ENCODE results near the gene M6PR.
A peak's percentile ranks its signal among the peaks of the same experiment; 100 is the strongest.

M6PR gene
- total RNA-seq: 169 to 207 reads per million in 2 experiments

- DNase-seq (ENCODE audit: low read depth): peak; percentile 80
Observed at GRCh38 chr12:8949342-8950220, at the start of gene M6PR. Gene M6PR (minus strand): TSS chr12:8949645. CDS start chr12:8946404, 3,241 bp downstream.

DNA sequence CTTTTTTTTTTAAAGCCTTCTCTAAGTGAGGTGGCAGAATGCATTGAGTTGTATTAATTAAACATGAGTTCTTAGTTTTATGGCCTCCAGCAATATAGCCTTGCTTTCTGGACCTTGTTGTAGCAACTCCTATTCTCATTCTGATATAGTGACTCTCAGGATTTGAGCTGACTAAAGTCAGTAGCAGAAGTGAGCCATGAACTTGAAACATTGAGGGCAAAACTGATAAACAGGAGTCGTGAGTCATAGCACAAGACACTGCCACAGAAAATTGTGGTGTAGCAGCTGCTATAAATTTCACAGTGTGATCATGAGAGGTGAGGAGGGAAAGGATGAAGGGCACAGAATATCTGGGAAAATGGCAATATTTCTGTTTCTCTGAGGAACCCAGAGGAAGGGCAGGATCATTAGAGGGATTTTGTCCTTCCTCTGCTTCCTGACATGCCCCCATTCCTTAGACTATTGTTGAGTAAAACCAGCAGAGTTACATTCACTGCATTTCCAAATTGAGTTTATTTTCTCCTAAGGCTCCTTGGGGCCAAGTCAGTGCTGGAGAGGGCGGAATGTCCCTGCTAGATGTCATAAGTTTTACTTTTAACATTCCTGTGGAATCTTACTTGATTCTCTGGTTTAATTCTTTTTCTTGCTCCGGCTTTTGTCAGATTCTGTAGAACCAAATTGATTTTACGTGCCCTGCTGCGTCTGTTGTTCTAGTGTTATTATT, 47.4 kb upstream of the M6PR start:
- no peak for DNase-seq (ENCODE audit: low read depth)

- DNase-seq (ENCODE audit: low read depth): no peak
Observed at GRCh38 chr12:8995021-8995775, 45.8 kb upstream of the M6PR start.

DNA sequence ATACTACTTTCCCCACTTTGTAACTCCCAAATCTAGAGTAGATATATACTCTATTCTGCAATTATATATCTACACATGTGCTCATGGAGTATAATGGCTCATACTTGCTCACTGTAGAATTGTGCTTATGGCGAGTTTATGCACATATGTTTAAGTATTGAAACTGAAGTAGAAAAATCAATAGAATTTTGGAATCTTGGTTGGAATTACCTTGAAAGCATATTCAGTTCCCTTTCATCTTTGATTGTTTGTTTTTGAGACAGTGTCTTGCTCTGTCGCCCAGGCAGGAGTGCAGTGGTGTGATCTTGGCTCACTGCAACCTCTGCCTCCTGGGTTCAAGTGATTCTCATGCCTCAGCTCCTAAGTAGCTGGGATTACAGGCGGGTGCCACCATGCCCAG, 44.4 kb upstream of the M6PR start:
- no peak for DNase-seq (ENCODE audit: low read depth)

GRCh38 chr12:8991371-8992345, 42.2 kb upstream of the M6PR start:
- DNase-seq (ENCODE audit: low read depth): no peak

- no peak for DNase-seq (ENCODE audit: low read depth)
Observed at GRCh38 chr12:8989413-8989812, 40.0 kb upstream of the M6PR start, which contains the start of gene KLRG1. Gene KLRG1 (plus strand): TSS chr12:8989546. CDS start chr12:8989636, 90 bp downstream.

- DNase-seq (ENCODE audit: low read depth): no peak
Observed at GRCh38 chr12:8987685-8988084, 38.2 kb upstream of the M6PR start.

GRCh38 chr12:8987163-8987562, 37.7 kb upstream of the M6PR start:
- no peak for DNase-seq (ENCODE audit: low read depth)

DNA sequence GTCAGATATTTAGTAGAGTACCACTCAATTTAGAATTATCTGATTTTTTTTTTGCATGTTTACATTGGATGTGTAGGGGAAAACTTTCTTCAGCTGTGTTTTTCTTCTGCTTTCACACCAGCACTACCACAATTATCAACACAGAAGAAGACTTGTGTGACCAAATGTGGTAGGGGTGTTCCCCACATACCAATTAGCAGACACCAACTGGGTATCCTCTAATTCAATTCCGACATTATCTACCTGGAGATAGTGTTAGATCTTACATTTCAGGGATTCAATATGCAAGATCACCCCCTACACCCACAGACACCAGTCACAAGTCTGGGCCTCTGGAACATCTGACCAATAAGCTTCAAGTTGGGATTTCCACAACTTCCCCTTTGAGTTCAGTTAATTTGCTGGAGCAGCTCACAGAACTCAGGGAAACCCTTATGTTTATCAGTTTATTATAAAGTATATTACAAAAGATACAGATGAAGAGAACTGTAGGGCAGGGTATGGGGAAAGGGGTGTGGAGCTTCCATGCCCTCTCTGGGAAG, 35.8 kb upstream of the M6PR start:
- no peak for DNase-seq (ENCODE audit: low read depth)

- DNase-seq (ENCODE audit: low read depth): no peak
Observed at GRCh38 chr12:8980137-8980536, 30.7 kb upstream of the M6PR start.

DNA sequence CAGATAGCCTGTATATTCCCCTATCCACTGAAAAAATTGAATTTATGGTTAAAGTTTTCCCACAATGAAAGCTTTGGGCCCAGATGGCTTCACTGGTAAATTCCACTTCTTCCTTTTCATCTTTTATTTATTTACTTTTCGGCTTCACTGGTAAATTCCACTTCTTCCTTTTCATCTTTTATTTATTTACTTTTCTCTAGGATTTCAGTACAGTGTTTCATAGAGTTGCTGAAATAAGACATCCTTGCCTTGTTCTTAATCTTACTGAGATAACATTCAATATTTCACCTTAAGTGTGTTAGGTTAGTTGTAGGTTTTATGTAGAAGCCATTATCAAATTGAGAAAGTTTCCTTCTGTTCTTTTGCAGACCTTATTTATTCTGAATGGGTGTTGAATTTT, 21.0 kb upstream of the M6PR start:
- no peak for DNase-seq (ENCODE audit: low read depth)

GRCh38 chr12:8969861-8970411, 20.5 kb upstream of the M6PR start:
- DNase-seq (ENCODE audit: low read depth): no peak

DNA sequence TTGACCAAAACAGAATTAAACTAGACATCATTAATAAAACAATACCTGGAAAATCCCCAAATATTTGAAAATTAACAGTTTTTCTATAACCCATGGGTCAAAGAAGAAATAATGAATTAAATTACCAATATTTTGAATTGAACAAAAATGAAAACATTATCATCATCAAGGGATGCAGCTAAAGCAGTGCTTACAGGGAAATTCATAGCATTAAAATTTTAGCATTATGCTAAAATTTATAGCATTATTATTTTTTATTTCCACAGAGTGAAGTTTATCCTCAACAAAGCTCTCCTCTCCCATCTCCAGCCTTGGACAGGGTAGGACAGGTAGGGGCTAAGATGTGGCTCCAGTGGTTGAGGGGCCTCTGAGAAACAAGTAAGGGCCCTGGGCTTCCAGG, 19.3 kb upstream of the M6PR start:
- no peak for DNase-seq (ENCODE audit: low read depth)

- DNase-seq (ENCODE audit: low read depth): no peak
Observed at GRCh38 chr12:8960176-8960575, 10.7 kb upstream of the M6PR start.

DNA sequence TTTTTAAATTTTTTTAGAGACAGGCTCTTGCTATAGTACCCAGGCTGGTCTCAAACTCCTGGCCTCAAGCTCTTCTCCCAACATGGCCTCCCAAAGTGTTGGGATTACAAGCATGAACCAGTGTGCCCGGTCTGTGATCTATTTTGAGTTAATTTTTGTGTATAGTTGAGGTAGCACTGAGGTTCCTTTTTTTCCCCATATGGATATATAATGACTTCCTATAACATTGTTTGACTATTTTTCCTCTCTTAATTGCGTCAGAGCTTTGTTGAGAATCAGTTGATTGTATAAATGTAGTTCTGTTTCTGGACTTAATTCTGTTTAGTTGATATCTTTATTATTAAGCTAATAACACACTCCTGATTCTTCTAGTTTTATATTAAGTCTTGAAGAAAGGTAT, 8.6 kb upstream of the M6PR start:
- DNase-seq (ENCODE audit: low read depth): no peak

GRCh38 chr12:8957561-8957960, 8.1 kb upstream of the M6PR start:
- DNase-seq (ENCODE audit: low read depth): no peak

GRCh38 chr12:8956772-8957171, 7.3 kb upstream of the M6PR start:
- DNase-seq (ENCODE audit: low read depth): no peak

GRCh38 chr12:8956073-8956472, 6.6 kb upstream of the M6PR start:
- DNase-seq (ENCODE audit: low read depth): no peak

- DNase-seq (ENCODE audit: low read depth): peak; percentile 54
Observed at GRCh38 chr12:8953773-8954402, 4.4 kb upstream of the M6PR start.

GRCh38 chr12:8951744-8952143, 2.3 kb upstream of the M6PR start:
- no peak for DNase-seq (ENCODE audit: low read depth)

All from T follicular helper cell (primary cell).